Prostate gland (tissue), 2 donors: ENCODE measurements around the gene ZXDC.

Experiments
- CTCF ChIP-seq, 4 experiments: fragments of 200-600 bp in 2 of 4; fragments of 450-650 bp in 2 of 4; sonication (generic) in 2 of 4; IDR thresholded peaks; 1 replicate in 3 of 4; 2 replicates in 1 of 4; pipeline ENCODE4 v1.5.1; 2016 to 2019; ENCODE audit warnings: antibody characterized with exemption in 4 of 4, mild to moderate bottlenecking in 2 of 4, moderate library complexity in 2 of 4
- POLR2AphosphoS5 ChIP-seq: sonication (generic); formaldehyde crosslinking; IDR thresholded peaks from one replicate; pipeline ENCODE4 v1.6.1; 2017; ENCODE audit warnings: antibody characterized with exemption

- no peak for TF ChIP-seq CTCF (IDR thresholded peaks at IDR 0.05)
- TF ChIP-seq POLR2AphosphoS5: no peak
Observed at GRCh38 chr3:126456766-126457388, 18.8 kb downstream of the ZXDC start.
